ENCODE results near the gene TEX36. TPM values are rescaled to one million over a fixed set of nuclear protein-coding genes. Genes with fewer than 3 reads are reported as not detected.

Gene TEX36
- total RNA-seq, 4 donors from 2014 or later: not detected

DNA sequence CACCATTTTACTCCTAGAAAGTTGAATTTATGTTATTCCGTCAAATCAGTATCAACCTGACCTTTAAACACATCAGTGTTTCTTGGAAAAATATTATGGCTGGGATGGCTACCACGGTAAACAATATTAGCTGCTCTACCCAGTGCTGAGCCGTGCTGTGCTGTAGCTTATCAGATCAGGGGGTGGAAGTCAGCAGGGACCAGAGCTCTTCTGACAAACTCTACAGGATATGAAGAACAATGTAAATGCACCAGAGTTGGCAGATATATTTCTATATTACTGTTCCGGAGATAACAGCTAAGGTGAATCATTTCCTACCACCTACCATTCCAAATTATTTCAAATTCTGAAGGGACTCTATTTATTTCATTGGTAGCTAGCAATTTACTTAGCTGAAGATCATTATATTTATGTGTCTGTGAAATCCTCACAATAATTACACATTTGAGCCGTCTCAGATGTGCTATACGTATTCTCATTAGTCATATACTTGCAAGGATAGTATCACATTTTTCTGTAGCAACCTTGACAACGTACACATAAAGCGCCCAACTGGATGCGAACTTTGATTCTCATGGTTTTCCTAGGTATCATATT lies 76.5 kb downstream of the TEX36 start:
- no peak for DNase-seq (ENCODE audit: low spot score in 2 of 2)
- no peak overlapping the region for H3K4me3 ChIP-seq (ENCODE audit: low read depth, poor library complexity, severe bottlenecking)
- 81 to 84% methylated on average over 9 of the region's 9 CpGs for WGBS, 2 donors
- TF ChIP-seq POLR2A (IDR thresholded peaks at IDR 0.05): no peak
- TF ChIP-seq CTCF (IDR thresholded peaks at IDR 0.05): no peak
- intact Hi-C loops (cut with DNase I; ENCODE audit: low total_unique reads): no loop called here

Other genes with a start within 250 kb of the TEX36 start
- 10 to 100 TPM; 12.8 to 20.8 (median 19.3) TPM for gene EDRF1, start 36.5 kb upstream of the TEX36 start, total RNA-seq
- gene MMP21, start 92.7 kb upstream of the TEX36 start, total RNA-seq: not detected
- gene UROS, start 140.1 kb upstream of the TEX36 start, total RNA-seq: 10 to 100 TPM; 24.0 to 29.2 (median 27.5) TPM
- 10 to 100 TPM; 21.5 to 31.7 (median 27.7) TPM for gene BCCIP, start 140.4 kb upstream of the TEX36 start, total RNA-seq
- 10 to 100 TPM; 43.4 to 68.2 (median 55.5) TPM for gene DHX32, start 198.1 kb upstream of the TEX36 start, total RNA-seq
- gene FANK1, start 213.4 kb upstream of the TEX36 start, total RNA-seq: 1 to 10 TPM; 3.0 to 7.8 (median 4.3) TPM